Sigmoid colon (tissue), 7 donors: ENCODE data around the gene CLIP4. TPM values are rescaled to one million over a fixed set of nuclear protein-coding genes. Genes with fewer than 3 reads are reported as not detected.

Experiments used
- DNase-seq: peaks from one replicate; pipeline ENCODE4 v3.0.0-alpha.2; 2019
- H3K27ac ChIP-seq, 4 donors: fragments of 200-600 bp; sonication (generic); one replicate each; pipeline ENCODE4 v1.5.1; 2016 to 2019; ENCODE audit warnings: mild to moderate bottlenecking in 1 of 4
- H3K27me3 ChIP-seq, 3 donors: fragments of 200-600 bp; sonication (generic); one replicate each; pipeline ENCODE4 v1.5.1; 2019; ENCODE audit warnings: mild to moderate bottlenecking in 1 of 3
- H3K36me3 ChIP-seq, 4 donors: fragments of 200-600 bp; sonication (generic); one replicate each; pipeline ENCODE4 v1.5.1; 2016 to 2019
- H3K4me1 ChIP-seq, 4 donors: fragments of 200-600 bp; sonication (generic); one replicate each; pipeline ENCODE4 v1.5.1; 2017 to 2019
- H3K4me3 ChIP-seq, 4 donors: fragments of 200-600 bp; sonication (generic); one replicate each; pipeline ENCODE4 v1.5.1; 2017 to 2019; ENCODE audit warnings: mild to moderate bottlenecking in 2 of 4, moderate library complexity in 1 of 4
- H3K9me3 ChIP-seq, 4 donors: fragments of 200-600 bp in 3 of 4; sonication (generic) in 3 of 4; one replicate each; pipeline versions ENCODE4 v1.5.1 to v1.6.1; 2013 to 2019
- CTCF ChIP-seq, 4 experiments: fragments of 450-650 bp in 3 of 4; fragments of 200-600 bp in 1 of 4; IDR thresholded peaks; one replicate each; pipeline ENCODE4 v1.5.1; 2016 to 2019; ENCODE audit warnings: antibody characterized with exemption in 4 of 4, mild to moderate bottlenecking in 3 of 4, moderate library complexity in 2 of 4
- EP300 ChIP-seq, 4 donors: sonication (generic); formaldehyde crosslinking; IDR thresholded peaks; one replicate each; pipeline ENCODE4 v1.6.1; 2017; ENCODE audit warnings: antibody characterized with exemption in 4 of 4
- POLR2A ChIP-seq, 2 donors: fragments of 450-650 bp; IDR thresholded peaks; one replicate each; pipeline ENCODE4 v1.6.1; 2016; ENCODE audit warnings: antibody characterized with exemption in 2 of 2, mild to moderate bottlenecking in 2 of 2, moderate library complexity in 2 of 2
- POLR2AphosphoS5 ChIP-seq, 4 donors: sonication (generic); formaldehyde crosslinking; IDR thresholded peaks; one replicate each; pipeline ENCODE4 v1.6.1; 2017; ENCODE audit warnings: antibody characterized with exemption in 4 of 4
- WGBS, 2 donors: extraction: QIAGEN DNeasy Blood & Tissue Kit; methylation state at CpG; one replicate each; pipeline ENCODE4 v1.1.7; 2013; 5-methylcytosine and 5-hydroxymethylcytosine counted together
- intact Hi-C: fragments of 100-400 bp; cut with DNase I; formaldehyde crosslinking; loops from one replicate; pipeline ENCODE4 v1.15.1; 2023
- polyA plus RNA-seq, 3 donors: library from polyadenylated mRNA; stranded (reverse); fragments of 200-250 nt; gene quantifications; one replicate each; pipeline ENCODE4 v1.2.3, GENCODE V29; 2013
- total RNA-seq, 4 donors: library from RNA; depleted of rRNA; stranded (reverse); fragments of >200 nt; gene quantifications; one replicate each; pipeline ENCODE4 v1.1.0, GENCODE V29; 2016
- donor health status: healthy with polysubstance abuse.
- donor health status: Bipolar disorder and iron deficiency.
- donor health status: healthy.

Gene CLIP4
- total and polyA plus RNA-seq, 7 donors = 1.8 to 94.6 (median 68.5) TPM

GRCh38 chr2:29187926-29188325, 72.7 kb downstream of the CLIP4 start:
- H3K4me1 ChIP-seq = no peaks in the 10 kb centered on the region
- WGBS, 2 donors = 67 to 74% methylated on average over 2 of the region's 2 CpGs
- DNase-seq = no peak
- H3K27me3 ChIP-seq = no peaks in the 10 kb centered on the region
- TF ChIP-seq CTCF (IDR thresholded peaks at IDR 0.05) = no peak
- no peak overlapping the region for H3K27ac ChIP-seq
- H3K36me3 ChIP-seq = peaks cover 0 to 21% (median 6%) of the 10 kb centered on the region in 4 donors
- intact Hi-C loops = no loop called here
- H3K4me3 ChIP-seq = no peak overlapping the region
- H3K9me3 ChIP-seq = no peaks in the 10 kb centered on the region

GRCh38 chr2:29189052-29189451, 73.8 kb downstream of the CLIP4 start:
- Histone ChIP-seq H3K4me3 (no peak overlapping the region), H3K27ac (no peak overlapping the region), H3K4me1 (no peaks in the 10 kb centered on the region), H3K27me3 (no peaks in the 10 kb centered on the region), H3K36me3 (peaks cover 0 to 19% (median 6%) of the 10 kb centered on the region in 4 donors), H3K9me3 (no peaks in the 10 kb centered on the region)
- no peak for DNase-seq
- intact Hi-C loops = no loop called here
- TF ChIP-seq CTCF (IDR thresholded peaks at IDR 0.05) (no peak), POLR2A (IDR thresholded peaks at IDR 0.05) (no peak), POLR2AphosphoS5 (IDR thresholded peaks at IDR 0.05) (no peak), EP300 (IDR thresholded peaks at IDR 0.05) (no peak)
- WGBS, 2 donors = 39 to 82% methylated on average over 5 of the region's 5 CpGs

GRCh38 chr2:29191817-29192216, 76.6 kb downstream of the CLIP4 start:
- 90 to 91% methylated on average over 6 of the region's 6 CpGs for WGBS, 2 donors
- H3K27me3 ChIP-seq = no peaks in the 10 kb centered on the region
- no peak for TF ChIP-seq POLR2AphosphoS5 (IDR thresholded peaks at IDR 0.05)
- TF ChIP-seq EP300 (IDR thresholded peaks at IDR 0.05) = no peak
- TF ChIP-seq CTCF (IDR thresholded peaks at IDR 0.05) = no peak
- no peak for TF ChIP-seq POLR2A (IDR thresholded peaks at IDR 0.05)
- no peak overlapping the region for H3K4me3 ChIP-seq
- no peak for DNase-seq
- peaks cover 0 to 19% (median 2%) of the 10 kb centered on the region in 4 donors for H3K36me3 ChIP-seq
- peaks cover 0 to 3% (median 0%) of the 10 kb centered on the region in 4 donors for H3K4me1 ChIP-seq
- intact Hi-C loops = no loop called here
- no peak overlapping the region for H3K27ac ChIP-seq
- no peaks in the 10 kb centered on the region for H3K9me3 ChIP-seq

GRCh38 chr2:29192526-29192925, 77.3 kb downstream of the CLIP4 start:
- H3K9me3 ChIP-seq = no peaks in the 10 kb centered on the region
- H3K36me3 ChIP-seq = peaks cover 0 to 13% (median 2%) of the 10 kb centered on the region in 4 donors
- intact Hi-C loops = no loop called here
- DNase-seq = no peak
- no peak overlapping the region for H3K27ac ChIP-seq
- no peak overlapping the region for H3K4me3 ChIP-seq
- no peaks in the 10 kb centered on the region for H3K27me3 ChIP-seq
- WGBS, 2 donors = 64 to 73% methylated on average over 3 of the region's 3 CpGs
- peaks cover 0 to 8% (median 0%) of the 10 kb centered on the region in 4 donors for H3K4me1 ChIP-seq
- TF ChIP-seq CTCF (IDR thresholded peaks at IDR 0.05) = no peak
- no peak for TF ChIP-seq POLR2A (IDR thresholded peaks at IDR 0.05)
- TF ChIP-seq POLR2AphosphoS5 (IDR thresholded peaks at IDR 0.05) = no peak
- no peak for TF ChIP-seq EP300 (IDR thresholded peaks at IDR 0.05)

GRCh38 chr2:29193111-29193510, 77.9 kb downstream of the CLIP4 start:
- TF ChIP-seq POLR2AphosphoS5 (IDR thresholded peaks at IDR 0.05) (no peak), EP300 (IDR thresholded peaks at IDR 0.05) (no peak), CTCF (IDR thresholded peaks at IDR 0.05) (no peak), POLR2A (IDR thresholded peaks at IDR 0.05) (no peak)
- H3K4me3 ChIP-seq = no peak overlapping the region
- no peak for DNase-seq
- WGBS, 2 donors = 86 to 92% methylated on average over 12 of the region's 12 CpGs
- no peaks in the 10 kb centered on the region for H3K27me3 ChIP-seq
- intact Hi-C loops = no loop called here
- H3K4me1 ChIP-seq = peaks cover 0 to 8% (median 0%) of the 10 kb centered on the region in 4 donors
- no peak overlapping the region for H3K27ac ChIP-seq
- no peaks in the 10 kb centered on the region for H3K9me3 ChIP-seq
- peaks cover 0 to 7% (median under 1%) of the 10 kb centered on the region in 4 donors for H3K36me3 ChIP-seq
